Stimulated activated CD4-positive, alpha-beta T cell treated with anti-CD3 and anti-CD28 coated beads, Interleukin-12 subunit alpha, Interleukin-12 subunit beta, amount 100 ng/mL, for 48 hours (primary cell): Measurements from ENCODE around the gene PRKAG2.
"Not testable (repeated sequence)": the region's sequence is repeated elsewhere in the genome, so short reads cannot be mapped to it uniquely, and the experiment has no call there.

Source experiments
- DNase-seq, 3 donors: peaks; one replicate each; pipeline ENCODE4 v3.0.0-alpha.2; 2020; ENCODE audit warnings: low read depth in 2 of 3, low spot score in 1 of 3

The PRKAG2 gene

GRCh38 chr7:151837285-151838042 is 39.5 kb downstream of the PRKAG2 start:
- DNase-seq = no peak

GRCh38 chr7:151836927-151837205 is 40.0 kb downstream of the PRKAG2 start:
- no peak for DNase-seq

DNA sequence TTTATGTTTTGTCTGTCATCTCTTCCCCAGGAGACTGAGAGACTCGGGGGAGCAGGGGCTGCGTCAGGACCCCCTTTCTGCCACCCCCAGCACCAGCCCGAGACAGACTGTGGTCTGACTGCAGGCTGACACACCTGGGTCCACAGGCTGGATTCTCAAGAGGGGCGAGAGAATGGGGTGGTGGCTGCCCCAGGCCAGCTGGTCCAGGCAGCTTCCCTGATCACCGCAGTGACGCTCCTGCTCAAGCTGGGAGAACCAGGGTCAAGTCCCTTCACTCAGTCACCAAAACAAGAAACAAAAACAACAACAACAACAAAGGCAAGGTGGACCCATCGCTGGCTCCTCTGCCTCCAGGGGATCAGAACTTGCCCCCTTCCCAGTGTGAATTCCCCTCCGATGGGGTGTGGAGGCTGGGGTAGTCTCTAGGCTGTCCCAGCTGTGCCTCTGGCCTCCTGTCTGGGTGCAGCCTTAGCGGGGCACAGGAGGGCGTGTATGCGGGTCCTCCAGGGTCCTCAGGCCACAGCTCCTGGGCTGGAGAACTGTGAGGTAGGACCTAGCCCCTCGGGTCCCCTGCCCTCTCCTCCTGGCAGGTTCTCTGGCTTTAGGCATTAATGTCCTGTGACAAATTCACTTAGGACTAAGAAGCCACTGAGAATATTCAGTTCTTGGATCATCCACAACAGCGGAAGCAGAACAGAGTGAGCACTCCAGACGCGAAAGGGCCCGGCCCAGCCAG is 40.6 kb downstream of the PRKAG2 start:
- DNase-seq = no peak

GRCh38 chr7:151835636-151836035 is 41.3 kb downstream of the PRKAG2 start:
- DNase-seq = no peak

GRCh38 chr7:151834271-151835035 is 42.5 kb downstream of the PRKAG2 start:
- no peak for DNase-seq

DNA sequence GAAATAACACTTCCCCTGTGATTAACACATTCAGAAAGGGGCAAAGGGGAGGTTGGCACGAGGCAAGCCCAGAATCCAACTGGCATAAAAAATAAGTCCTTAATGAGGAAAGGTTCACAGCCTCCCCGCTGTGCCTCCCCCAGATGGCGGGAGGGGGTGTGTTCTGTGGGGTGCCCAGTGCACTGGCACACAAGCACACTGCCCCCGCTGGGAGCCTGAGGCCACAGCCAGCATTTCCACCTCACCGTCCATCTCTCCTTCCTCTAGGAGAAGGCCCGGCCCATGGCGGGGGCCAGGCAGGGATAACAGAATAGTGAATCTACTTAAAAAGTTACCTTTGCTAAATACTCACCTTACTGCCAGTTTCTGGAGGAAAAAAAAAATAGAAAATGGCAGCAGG is 43.2 kb downstream of the PRKAG2 start:
- DNase-seq = no peak

DNA sequence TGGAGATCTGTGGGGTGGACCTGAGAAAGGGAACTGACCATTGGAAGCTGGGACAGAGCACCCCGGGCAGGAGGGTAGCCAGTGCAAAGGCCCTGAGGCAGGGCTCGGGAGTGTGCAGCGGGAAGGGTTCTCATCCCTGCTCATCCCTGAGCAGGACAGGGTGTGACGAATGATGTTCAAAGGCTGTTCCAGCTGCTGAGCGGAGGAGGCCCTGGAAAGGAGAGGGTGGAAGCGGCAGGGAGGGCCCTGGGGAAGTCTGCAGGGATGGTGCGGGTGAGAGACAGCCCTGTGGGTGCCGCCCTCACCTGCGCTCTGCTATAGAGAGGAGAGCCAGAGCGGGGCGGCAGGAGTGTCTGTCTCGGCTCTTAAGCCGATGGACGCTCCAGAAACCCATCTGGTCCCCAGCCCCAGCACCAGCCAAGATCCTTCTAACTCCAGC is 43.7 kb downstream of the PRKAG2 start:
- no peak for DNase-seq

DNA sequence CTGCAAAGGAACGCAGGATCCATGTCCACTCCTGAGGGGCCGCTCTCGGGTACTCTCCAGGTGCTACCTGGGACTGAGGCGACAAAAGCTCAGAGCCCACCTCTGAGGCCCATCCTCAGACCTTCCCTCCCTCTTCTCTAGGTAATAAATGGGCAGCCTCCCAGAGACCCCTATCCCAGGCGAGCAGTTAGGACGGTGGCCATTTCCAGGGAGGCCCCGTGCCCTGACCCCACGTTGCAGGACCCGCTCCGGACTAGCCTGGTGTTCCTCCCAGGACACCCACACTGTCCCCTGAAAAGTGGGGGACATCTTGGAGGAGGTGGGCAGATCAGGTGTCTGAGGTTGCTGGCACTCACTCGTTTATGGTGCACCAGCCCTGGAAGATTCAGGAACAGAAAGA is 44.3 kb downstream of the PRKAG2 start:
- no peak for DNase-seq

DNA sequence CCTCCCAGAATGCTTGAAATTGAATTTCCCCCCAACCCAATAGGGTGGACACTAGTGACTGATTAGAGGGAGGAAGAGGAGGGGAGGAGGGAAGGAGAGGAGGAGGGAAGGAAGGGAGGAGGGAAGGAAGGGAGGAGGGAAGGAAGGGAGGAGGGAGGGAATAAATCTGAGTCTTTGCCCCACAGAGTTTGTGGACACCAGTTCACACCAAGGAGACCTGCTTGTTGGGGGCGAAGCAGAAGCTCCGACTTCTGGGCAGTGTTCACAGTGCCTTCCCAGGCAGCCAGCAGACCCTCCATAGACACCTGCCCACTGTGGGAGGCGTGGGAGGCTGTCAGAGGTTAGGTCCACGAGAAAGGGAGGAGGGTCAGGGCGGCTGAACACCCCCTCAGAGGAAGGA is 44.8 kb downstream of the PRKAG2 start:
- no peak for DNase-seq

DNA sequence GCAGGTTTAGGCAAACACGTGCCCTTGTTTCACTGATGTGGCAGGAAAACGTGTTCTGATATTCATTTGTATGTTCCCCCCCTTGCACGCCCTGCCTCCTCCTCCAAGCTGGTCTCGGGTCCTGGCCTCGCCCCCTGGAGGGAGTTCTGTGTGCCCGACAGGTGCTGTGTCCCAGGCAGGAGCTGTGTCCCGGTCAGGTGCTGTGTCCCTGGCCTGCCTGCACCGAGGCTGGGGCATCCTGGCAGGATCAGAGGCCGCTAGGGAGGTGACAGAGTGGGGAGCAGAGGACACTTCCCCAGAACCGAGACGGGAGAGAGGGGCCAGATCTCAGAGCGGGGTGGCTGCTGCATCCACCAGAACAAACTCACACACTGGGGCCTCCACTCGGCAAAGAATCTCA is 45.3 kb downstream of the PRKAG2 start:
- no peak for DNase-seq

DNA sequence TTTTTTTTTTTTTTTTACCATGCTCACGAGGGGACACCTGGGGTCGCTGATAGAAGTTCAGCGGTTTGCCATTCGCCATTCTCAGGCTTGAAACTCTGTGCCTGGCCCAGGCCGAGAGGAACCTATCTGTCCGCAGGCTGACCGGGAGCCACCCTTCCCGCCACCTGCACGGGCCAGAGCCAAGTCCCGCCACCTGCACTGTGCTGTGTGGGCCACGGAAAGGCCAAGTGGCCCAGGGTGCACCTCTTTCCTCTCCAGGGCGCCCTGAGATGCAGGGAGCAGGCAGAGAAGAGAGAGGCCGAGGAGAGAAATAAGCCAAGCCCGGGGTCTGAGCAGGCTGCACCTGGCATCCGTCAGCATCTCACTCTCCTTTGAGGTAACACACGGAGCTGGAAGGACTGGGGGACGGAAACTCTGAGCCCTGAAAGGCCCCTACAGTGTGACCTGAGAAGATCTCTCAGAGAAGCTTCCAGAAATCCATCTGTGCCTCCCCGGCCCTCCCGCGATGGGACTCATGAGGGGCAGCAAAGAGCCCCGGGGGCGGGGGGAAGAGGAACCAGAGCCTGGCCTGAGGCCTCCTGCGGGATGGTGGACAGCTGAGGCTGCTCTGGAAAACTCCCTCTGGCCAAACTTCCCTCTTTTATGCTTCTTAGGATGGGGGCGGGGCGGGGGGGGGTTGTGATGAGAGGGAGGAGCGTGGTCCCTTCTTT is 46.6 kb downstream of the PRKAG2 start:
- DNase-seq = no peak

DNA sequence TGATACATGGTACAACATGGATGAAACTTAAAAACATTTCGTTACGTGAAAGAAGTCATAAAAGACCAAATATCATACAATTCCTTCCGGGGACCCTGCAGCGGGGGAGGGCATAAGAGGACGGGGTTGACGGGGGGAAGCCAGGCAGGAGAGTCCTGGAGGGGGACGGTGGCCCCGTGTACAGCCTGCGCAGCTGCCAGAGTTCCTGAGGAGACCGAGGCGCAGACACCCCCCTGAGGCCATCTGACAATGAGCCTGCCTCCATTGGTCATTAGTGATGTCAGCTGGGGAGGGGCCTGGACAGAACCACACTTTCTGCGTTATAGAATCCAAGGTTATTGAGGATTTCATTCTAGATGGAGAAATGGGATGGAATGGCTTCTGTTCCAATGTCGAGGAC is 47.2 kb downstream of the PRKAG2 start:
- DNase-seq = no peak

GRCh38 chr7:151827620-151828019 is 49.3 kb downstream of the PRKAG2 start:
- no peak for DNase-seq

GRCh38 chr7:151826316-151826715 is 50.6 kb downstream of the PRKAG2 start:
- DNase-seq = not testable (repeated sequence)

GRCh38 chr7:151825721-151826120 is 51.2 kb downstream of the PRKAG2 start:
- no peak for DNase-seq

DNA sequence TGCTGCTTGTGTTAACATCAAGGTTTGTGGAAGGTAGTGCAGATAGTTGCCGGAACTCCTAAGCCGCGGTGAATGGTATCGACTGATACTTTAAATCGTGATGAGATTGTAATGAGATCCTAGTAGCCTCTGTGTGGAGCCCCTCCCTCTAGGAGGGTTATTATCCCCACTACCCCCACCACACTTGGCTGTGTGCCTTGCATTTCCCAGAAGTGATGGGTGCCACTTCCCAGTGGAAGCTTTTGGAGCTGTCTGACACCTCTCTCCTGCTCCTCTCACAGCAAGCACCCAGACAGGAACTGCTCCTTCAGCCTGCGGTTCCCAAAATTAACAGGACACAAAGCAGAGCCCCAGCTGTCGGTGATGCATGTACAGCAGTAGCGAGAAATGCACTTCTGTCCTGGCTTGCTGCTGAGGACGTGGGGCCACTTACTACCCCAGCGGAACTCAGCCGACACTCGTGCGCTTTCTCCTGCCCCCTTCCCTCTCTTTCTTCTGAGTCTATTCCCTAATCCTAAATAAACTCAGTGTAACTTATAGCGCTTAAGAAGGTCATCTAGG is 52.5 kb downstream of the PRKAG2 start:
- DNase-seq = no peak

GRCh38 chr7:151823566-151824372 is 53.1 kb downstream of the PRKAG2 start:
- no peak for DNase-seq

DNA sequence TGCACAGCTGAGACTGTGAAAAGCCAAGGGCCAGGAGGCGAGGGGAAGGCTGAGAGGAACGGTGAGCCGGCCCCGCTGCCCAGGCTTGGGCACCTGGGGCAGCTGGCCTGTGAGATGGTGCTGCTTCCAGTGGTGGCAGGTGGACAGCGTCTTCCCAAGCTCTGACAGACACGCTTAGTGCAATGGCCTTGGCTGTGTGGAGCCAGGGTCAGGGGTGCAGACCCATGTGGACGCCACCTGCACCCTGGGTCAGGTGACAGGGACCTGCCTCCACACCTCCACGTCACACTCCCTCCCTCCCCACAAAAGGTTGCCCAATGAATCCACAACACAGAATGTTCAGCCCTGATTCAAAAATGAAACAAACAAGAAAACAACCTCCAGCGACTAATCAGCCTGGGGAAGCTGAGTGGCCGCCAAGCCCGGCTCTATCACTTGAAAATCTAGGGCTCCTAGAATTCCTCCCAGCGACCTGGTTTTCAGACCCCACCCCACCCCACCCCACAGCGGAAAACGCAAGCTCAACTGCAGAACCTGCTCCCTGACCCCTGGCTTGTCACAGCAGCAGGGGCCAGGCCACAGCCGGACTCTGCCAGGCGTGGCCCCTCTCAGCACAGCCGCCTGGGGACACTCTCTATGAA is 54.3 kb downstream of the PRKAG2 start:
- no peak for DNase-seq

DNA sequence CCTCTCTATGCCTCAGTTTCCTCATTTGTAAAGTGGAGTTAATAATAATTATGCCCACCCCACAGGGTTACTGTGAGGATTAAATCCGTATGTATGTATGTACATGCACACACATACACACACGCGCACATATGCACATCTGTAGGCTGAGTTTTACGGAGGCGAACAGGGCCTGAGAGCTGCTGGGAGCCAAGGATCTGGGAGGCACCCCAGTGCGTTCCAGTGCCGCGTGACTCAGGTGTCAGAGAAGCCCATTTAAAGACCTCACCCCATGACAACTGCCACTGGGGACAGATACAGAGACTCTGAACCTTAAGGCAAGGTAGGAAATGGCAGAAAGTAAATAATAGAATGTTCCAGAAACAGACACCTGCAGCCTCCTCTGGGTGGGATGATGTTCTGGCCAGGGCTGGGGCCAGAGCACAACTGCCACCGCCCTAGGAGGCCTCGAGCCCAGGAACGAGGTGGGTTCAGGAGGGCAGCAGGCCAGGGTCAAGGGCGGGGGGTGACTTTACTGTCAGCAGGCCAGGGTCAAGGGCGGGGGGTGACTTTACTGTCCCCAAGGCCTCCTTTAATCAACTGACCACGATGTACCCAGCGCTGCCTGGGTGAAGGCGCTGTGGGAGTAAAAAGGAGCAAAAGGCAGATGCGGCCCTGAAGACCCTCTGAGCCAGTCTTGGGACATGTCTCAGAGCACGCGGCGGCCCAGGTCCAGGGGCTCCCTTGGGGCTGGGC is 54.9 kb downstream of the PRKAG2 start:
- DNase-seq = no peak
